Measurements from ENCODE around the gene DHRS13.
"Not testable (repeated sequence)": the region's sequence is repeated elsewhere in the genome, so short reads cannot be mapped to it uniquely, and the experiment has no call there.

The DHRS13 gene

DNA sequence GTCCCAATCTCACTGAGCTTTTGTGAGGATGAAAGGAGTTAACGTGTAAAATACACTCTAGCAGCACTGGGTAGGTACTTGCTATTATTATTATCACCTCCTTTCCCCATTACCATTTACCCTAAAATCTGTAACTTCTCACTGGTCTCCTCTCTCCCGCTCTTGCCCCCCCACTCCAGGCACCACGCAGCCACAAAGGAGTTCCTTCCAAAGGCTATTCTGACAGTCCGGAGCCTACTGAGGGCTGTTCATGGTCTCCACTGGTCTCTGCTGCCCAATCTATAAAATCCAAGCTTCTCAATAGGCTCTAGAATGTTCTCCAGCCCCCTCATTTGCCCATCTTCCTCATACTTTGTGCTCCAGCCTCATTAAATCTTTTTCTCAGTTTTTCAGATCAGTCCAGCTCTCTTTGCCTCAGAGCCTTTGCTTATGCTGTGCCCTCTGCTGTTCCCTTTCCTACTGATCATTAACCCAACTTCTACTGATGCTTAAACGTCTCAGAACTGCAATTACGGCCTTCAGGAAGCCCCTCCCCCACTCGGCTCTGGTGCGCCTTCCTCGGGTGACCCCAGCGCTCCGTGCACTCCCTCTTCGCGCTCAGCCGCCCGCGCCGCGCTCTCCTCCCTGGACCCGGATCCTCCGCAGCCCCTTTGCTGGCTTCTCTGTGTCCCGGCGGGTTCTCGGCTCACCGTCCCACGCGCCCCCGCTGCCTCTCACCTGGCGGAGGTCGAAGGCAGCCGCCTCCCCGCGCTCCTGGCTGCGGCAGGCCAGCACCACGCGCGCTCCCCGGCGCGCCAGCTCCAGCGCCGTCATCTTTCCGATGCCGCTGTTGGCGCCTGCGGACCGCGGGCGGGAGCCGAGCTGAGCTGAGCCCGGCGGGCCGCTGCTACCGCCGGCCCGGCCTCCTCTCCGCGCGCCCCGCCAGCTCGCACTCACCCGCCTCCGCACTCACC is 737 bp downstream of the DHRS13 start:
- DNase-seq, result peak; percentile 52

DNA sequence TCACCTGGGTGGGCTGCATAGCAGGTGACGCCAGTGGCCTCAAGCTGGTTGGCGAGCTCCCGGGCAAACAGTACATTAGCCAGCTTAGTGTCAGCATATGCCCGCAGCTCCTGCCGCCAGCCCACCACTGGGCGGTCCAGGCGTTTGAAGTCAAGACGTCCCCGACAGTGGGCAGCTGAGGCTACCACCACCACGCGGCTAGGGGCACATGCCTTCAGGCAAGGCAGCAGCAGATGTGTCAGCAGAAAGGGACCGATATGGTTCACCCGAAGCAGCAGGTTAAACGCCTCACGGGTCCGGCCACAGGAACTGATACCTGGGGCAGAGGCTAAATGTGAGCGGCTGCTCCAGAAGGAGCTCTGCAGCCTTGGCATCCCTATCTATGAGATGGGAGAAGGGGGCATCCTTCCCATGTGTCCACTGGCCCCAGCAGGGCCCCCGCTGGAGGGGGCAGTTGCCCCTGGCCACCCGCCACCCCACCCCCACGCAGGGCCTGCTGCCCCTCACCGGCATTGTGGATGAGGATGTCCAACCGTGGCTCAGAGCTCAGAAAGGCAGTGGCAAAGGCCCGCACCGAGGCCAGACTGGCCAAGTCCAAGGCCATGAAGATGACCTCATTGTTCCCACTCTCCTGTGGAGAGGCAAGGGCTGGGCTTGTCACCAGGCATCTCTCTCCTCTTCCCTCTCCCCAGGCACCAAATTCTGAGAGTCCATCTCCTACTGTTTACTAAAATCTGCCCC is 1.7 kb downstream of the DHRS13 start:
- DNase-seq, result peak; percentile 51

DNA sequence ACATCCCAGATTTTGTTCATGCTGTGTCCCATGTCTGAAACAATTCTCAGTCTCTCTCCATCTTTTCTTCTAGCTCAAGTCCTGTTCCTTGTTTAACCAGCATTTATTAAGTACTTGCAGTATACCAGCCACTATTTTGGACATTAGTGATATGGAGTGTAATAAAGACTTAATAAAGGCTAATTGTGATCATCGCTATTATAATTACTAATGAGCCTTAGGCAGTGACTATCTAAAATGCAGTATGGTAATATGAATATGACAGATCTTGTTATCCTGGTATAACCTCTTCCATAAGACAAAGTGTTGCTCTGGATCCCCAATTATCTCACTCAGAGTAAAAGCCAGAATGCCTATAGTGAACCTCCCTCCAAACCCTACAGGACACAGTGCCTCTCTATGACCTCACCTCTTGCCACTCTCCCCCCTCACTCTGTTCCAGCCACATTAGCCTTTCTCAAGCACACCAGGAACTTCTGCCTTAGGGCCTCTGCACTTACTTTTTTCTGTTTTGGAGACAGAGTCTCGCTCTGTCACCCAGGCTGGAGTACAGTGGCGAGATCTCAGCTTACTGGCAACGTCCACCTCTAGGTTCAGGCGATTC is 3.6 kb downstream of the DHRS13 start:
- no peak for DNase-seq

DNA sequence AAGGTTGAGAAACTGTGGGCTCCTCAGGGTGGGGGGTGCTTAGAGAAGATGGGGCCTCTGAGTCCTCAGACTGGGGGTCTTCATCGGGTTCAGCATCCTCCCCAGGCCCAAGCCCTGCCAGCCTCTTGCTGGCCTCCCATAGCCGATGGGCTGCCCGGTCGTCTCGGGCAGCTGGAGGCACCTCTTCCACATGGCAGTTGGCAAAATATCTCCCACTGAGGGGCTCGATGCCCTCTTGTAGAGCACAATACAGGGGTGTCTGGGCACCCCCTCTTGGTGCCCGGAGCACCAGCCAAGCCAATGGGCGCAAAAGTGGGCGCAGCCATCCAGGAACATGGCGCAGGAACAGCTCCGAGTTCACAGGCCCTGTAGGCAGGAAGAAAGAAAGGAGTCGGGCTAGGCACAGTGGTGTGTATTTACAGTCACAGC is 4.3 kb downstream of the DHRS13 start:
- DNase-seq, result no peak

DNA sequence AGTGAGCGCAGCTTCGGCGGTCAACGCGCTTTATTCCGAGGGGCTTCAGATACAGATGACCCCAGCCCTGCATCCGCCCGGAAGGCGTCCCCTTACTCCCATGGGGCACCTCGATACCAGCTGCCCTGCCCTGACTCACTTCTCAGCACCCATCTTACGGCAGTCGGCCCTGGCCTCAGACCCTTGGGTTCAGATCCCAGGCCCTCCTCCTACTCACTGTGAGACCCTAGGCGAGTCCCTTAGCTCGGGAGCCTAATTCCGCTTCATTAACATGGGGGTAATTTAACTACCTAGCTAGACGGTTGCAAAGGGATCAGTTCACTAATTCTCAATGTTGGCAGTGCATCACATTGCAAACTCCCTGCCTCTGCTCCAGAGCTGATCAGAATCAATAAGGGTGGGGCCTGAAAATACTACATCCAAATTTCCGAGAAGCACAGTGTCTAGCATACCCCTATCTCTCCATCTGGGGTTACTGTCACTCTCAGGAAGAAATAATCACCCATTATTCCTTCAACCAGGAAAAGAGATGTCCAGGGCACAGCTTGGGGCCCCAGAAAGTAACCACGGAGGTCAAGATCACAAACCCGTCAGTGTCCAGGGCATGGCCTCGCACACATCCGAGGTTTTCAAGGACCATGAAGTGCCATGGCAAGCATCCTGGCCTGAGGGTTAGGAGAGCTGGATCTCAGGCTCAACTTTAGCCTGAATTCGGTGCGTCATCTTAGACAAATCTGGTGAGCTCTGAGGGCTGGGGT is 4.9 kb downstream of the DHRS13 start:
- DNase-seq, result no peak

DNA sequence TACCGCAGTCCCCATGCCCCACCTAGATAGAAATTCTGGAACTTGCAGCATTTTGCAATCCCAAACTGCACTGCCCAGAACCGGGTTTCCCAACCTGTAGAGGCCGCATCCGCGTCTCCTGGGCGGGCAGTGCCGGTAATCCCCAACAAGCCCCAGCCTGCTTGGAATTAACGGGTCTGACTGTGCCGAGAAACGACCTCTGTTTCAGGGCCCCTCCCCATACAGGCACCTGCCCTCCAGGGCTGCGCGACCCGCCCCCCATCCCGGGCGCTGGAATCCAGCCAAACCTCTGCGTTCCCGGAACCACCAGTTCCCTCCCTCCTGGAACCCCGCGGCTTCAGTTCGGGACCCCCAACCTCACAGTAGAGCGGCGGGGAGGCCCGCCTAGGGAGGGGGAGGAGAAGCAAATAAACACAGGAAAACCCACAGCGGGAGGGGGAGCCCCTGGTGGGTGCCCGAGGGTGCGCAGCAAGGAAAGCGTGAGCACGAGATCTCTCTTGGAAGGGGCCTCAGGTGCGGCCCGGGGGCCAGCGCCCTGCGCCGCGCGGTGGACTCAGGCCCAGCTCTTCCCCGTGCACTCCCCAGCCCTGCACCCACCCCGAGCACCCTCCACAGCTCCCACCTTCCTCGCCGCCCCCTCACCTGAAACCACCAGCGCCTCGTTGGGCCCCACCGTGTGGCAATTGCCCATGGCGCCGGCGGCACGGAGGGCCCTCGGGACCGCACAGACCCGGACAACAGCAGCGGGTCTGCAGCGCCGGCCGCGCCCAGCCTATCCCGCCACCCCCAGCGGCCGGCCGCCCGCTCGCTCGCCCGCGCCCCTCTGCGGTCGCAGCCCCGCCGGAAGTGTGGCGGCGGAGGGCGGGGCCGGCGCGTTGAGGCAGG is 5.8 kb downstream of the DHRS13 start, which contains the start of gene FLOT2:
TSS of gene FLOT2 (minus strand) at position 850 of the 885 bp plus-strand sequence. CDS start at position 691, 159 bp downstream.
- DNase-seq, result peak; percentile 78

DNA sequence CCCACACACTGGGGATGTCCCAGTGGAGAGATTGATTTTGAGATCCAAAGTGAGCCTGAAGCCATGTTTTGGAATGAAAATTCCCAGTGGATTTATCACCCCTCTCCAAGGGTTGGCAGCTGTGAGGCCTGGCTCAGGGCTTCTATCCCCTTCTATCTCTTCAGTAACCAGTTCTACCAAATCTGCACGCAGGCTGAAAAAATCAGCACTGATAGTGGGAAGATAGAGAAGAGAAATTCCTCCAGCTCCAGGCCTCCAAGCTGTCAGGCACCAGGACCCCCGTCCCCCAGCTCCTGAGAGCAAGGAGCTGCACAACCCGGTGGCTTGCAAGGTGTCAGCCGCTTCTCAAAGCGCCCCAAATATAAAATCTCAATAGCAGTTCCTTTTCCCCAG is 6.4 kb downstream of the DHRS13 start:
- DNase-seq, result no peak

DNA sequence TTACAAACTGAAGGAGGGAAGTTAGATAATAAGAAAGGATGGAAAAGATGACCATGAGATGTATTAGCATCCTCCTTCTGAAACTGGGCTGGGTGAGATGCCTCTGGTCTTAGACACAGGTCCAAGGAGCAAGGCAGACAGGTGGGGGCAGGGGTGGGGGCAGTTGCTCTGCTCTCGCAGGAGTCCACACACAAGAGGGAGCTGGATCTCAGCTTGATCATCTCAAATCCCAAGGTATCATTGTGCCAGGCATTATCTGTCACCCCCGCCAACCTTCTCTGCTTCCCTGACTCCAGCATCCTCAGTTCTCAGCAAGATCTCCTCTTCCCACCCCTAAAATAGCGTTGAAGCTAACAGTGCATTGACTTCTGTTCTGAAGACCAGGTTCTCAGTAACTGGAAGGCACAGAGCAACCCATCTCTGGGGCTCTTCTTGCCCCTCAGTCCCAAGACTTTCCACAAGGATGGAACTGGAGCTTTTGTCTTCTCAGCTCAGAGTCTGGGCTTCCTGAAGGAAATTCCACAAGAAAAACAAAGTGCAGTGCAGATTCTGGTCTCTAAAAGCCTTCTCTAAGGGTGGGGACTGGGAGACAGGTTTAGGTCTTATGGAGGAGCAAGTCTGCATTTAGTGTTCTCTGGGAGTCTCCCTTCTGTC is 7.0 kb downstream of the DHRS13 start:
- DNase-seq, result no peak

DNA sequence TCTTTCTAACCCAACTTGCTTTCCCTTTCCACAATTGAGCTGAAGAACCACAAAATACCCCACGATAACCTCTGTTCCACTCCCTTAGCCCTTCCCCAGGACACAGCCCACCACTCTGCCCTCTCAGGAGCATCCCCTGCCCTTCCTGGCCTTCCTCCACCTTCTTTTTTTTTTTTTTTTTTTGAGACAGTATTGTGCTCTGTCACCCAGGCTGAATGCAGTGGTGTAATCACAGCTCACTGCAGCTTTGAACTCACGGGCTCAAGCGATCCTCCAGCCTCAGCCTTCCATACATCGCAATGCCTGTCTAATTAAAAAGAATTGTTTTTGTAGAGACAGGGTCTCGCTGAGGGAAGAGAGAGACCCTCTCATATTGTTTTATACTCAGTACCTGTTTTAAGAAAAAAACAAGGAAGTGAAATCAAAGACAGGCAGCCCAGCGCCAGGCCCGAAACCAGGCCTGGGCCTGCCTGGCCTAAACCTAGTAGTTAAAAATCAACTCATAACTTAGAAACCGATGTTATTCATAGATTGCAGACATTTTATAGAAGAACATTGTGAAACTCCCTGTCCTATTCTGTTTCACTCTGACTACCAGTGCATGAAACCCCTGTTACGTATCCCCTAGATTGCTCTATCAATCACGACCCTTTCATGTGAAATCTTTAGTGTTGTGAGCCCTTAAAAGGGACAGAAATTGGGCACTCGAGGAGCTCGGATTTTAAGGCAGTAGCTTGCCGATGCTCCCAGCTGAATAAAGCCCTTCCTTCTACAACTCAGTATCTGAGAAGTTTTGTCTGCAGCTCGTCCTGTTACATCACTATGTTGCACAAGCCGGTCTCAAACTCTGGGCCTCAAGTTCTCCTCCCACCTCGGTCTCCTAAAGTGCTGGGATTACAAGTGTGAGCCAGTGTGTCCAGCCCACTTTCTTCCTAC is 9.4 kb downstream of the DHRS13 start:
- not testable (repeated sequence) for DNase-seq

DNA sequence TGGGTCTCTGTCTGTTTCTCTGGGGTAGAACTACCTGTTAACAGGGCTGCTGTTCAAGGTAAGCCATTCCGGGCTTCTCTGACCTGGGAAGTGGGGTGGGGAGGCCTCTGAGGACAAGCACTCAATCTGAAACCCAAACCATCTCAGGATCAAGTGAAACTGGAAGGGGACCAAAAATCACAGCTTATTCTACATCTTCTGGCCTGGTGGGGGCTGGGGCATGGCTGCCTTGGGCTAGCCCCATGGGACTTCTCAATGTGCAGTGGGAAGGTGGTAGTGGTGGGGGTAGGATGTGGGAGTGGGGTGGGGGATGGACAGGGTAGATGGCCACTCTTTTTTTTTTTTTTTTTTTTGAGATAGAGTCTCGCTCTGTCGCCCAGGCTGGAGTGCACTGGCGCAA is 10.9 kb downstream of the DHRS13 start:
- DNase-seq, result no peak

DNA sequence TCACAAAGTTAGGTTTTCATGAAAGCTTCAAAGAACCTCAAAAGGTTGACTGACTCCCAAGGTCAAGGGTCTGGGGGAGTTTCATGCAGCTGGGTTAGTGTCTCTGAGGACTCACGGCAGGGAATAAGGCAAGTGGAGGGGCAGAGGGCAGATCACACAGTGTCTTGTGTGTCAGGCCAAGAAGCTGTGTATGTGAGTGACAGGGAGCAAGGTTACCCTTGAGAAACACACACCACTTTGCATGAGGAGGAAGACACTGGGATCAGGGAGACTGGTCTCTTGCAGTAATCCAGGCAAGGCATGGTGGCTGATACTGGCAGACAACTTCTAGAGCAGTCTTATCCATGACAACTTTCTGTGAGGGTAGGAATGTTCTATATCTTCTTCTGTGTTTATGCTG is 11.7 kb downstream of the DHRS13 start:
- no peak for DNase-seq

DNA sequence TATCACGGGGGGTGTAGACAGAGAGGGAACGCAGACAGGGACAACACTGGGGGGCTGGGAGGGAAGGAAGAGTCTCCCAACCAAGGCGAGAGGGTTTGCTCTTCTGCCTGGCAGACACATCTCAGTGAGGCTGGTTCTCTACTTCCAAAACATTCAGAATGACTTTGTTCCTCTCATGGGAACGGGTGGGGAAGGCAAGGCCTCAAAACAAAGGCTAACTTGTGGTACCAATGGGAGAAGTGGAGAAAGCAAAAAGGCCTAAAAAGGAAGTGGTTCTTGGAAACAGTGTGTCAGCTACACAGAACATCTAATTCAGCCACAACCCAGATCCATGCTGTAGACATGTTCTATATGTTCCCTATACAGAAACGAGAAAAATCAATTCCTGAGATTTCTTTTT is 12.9 kb downstream of the DHRS13 start:
- no peak for DNase-seq

DNA sequence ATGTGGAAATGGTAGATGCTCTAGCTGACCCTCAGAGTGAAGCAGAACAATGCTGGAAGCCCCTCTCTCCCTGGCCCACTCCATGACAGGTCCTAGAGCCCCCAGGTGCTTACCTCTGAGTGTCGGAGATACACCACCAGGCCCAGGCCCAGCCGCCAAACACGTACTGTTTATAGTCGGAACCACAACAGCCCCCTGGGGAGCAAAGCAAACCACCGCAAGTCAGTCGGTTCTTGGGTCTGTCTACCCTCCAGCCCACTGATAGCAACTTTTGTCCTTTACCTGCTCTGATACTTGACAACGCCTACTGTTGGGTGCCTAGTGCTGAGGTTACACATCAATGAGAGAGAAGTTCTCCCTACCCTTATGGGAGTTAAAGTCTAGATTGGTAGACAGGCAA is 14.0 kb downstream of the DHRS13 start:
- no peak for DNase-seq

DNA sequence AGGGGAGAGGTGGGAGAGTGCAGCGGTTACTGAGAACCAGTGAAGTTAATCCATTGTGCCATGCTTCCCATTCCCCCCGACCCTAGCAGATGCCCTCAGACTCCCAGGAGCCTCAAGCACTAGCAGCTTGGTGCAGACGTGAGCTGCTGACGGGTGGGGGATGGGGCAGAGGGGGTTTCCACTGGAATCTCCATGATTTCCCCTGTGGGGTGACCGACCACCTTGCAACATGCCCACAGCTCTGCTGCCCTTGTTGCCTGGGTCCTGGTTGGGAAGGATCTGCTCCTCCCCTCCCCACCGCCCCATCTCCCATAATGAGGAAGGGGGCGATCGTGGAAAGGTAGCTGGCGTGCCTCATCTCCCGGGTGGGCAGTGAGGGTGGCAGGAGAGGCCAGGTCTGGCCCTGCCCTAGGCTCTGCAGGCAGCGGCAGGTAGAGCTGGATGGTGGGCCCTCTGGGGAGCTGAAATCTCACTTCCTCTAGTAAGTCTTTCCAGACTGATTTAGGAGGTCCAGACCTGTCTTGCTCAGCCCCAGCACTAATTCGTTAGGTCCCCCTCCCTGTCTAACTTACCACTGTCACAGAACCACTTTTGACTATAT is 14.9 kb downstream of the DHRS13 start:
- no peak for DNase-seq

DNA sequence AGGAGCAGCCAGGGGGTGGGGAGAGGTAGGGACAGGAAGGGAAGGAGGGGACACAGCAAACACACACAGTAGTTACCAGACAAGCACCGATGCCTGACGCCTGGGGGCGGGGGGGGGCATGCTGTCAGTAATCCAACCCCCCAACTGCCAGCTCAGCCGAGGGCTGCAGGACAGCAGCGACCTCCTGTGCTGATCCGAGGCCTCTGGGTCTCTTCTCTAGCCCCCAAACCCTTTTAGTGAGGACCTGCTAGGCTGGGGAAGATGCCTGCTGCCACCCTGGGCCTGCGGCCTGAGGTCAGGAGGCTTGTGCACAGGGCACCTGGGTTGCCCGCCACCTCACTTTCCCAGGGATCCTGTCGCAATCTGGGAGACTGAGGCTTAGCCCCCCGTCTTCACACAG is 16.9 kb downstream of the DHRS13 start:
- no peak for DNase-seq

DNA sequence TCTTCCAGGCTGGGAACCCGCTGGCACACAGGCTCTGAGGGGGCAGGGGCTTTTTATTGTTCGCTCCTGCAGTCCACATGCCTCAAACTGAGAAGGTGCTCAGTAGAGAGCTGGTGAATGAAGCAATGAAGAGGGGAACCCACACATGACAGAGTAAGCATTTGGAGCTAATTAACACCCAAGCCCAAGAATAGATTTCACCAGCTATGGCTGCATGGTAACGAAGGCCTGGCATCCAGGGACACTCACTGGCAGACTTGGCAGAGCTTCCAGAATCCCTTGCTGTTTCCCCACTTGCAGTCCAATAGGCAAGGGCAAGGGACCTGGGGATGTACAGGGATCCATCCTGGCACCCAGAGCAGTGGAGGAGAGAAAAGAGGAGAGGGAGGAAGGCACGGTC is 17.5 kb downstream of the DHRS13 start:
- DNase-seq, result no peak

DNA sequence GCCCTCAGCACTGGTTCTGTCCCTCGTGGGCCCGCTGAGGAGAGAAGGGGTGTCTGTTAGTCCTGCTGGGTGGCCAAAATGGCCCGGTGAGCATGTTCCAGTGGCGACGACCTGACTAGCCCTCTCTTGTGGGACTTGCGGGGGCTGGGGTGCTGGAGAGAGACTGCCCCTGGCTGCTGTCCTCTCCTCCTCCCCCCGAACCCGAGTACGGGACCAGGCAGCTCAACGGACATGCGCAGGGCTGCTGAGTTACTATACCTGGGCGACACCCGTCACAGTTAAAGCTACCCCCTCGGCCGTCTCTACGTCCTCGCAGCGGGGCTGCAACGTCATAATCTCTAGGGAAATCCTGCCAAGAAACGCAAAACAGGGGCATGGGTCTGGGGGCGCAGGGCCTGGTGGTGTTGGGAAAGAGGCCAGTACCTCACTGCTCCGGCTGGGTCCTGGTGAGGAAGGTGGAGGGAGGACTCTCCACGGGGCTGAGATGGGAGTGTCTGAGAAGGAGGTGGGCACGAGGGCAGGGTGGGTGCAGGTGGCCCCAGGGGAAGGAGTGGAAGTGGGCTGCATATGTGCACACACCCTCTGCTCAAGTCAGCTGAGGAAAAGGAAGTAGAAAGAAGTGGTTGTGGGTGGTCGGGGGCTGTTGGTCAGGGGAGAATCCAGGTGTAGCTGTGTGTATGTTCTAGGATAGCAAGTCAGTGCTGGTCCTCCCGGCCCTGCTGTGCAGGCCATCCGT is 18.7 kb downstream of the DHRS13 start:
- DNase-seq, result no peak

DNA sequence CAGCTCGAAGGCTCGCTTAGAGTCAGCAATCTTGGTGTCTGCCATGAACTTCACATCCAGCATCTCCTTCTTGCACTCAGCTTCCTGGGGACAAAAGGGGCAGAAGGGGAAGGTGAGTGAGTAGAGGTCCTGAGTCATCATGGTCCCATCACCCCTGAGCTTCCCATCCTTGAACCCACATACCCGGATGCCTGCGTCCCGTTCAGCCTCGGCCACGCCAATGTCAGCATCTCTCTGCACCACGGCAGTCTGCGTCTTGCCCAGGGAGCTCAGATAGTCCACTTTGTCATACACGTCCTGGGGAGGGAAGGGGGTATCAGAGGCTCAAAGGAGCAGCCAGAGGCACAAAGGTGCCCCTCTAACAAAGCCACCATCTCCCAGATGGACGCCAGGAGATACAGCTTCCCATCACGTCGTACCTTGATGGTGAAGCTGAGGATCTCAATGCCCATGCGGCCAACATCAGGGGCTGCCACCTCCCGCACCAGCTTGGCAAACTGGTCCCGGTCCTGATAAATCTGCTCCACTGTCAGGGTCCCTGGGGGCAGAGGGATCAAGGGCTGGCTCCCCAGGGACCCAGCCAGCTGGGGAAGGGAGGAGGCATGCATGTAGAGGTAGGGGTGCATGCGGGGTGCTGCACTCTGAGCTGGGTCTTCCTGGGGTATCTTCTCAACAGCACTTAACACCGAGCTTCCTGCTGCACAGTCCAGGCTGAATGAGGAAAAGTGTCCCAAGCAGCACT is 20.6 kb downstream of the DHRS13 start:
- no peak for DNase-seq

Measured in islet precursor cell (in vitro differentiated cells).